T-helper 22 cell (primary cell): ENCODE measurements around the gene EXOSC5.
"Not testable (repeated sequence)": the region's sequence is repeated elsewhere in the genome, so short reads cannot be mapped to it uniquely, and the experiment has no call there.

Experiments
- DNase-seq: peaks from one replicate; pipeline ENCODE4 v3.0.0-alpha.2; 2020; ENCODE audit warnings: low read depth

The EXOSC5 gene

DNA sequence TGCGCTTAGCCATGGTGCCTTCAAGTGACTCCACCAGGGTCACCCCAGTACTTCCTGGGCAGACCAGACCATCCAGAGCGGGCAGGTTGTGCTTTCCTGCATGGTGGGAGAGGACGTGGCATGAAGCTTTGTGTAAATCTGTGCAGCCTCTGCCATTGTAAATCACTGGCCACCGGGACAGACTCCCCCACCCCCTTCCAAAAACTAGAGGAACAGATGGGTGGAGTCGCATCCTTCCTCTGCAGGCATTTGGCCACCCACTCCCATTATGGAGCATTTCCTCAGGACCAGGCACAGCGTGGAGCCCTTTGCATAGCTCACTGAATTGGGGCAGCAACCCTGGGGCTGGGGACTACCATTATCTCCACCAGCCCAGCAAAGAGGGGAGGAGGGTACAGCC lies 8.6 kb upstream of the EXOSC5 start:
- DNase-seq = no peak

DNA sequence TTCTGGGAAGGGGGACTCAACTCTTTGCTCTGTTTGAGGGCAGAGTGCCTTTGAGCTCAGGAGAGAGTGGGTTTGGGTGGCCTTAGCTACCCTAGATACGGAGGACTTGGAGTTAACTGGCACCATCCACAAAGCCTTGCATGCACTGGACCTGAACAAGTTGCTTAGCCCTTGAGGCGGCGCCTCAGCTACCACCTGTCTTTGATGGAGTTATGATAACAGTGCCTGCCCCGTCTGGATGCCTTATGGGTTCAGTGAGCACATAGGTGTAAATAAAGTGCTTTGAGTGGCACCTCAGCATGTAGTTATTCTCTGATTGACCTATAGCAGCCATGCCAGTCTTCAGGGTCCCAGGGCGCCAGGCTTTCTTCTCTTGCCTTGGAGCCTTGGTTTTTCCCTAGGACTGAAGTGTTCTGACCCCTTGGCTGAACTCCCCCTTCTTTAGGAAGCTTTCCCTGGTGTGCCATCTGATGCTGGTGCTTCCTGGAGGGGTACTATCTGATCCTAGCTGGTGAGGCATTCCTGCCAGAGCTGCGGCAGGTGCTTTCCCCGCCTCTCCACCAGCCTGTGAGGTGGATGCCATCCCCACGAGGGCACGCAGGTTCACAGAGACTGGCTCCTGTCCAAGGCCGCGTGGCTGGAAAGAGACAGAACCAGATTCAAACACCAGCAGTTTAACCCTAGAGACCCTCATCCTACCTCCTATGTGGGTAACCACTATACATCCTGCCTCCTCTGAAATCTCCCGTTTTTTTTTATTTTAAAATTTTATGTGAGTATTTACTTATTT lies 6.2 kb upstream of the EXOSC5 start:
- DNase-seq = no peak

DNA sequence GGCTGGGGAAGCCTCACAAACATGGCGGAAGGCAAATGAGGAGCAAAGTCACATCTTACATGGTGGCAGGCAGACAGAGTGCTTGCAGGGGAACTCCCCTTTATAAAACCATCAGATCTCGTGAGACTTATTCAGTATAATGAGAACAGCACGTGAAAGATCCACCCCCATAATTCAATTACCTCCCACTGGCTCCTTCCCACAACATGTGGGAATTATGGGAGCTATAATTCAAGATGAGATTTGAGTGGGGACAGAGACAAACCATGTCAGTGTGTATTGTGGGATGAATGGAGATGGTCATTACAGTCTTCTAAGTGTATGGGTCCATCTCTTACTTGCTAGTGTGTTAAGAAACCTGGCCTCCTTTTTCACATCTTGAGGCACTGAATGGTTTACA lies 4.9 kb upstream of the EXOSC5 start:
- no peak for DNase-seq

DNA sequence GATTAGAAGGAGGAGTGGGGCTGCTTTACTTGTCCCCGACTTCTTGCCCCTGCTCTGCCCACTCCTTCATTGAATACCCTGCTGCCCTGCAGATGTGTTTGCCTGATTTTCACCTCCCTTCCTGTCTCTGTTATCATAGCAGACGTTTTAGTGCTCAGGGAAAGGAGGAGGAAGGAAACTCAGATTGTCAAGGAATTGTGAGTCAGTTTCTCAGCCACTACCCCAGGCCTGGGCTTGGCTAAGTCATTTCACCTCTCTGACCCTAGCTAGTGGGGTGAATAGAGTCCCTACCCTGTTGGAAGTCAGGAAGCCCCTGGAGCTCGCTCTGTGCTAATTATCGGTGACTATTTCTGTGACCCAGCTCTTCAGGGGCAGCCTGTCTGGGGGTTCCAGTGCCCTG lies 4.3 kb upstream of the EXOSC5 start:
- no peak for DNase-seq

DNA sequence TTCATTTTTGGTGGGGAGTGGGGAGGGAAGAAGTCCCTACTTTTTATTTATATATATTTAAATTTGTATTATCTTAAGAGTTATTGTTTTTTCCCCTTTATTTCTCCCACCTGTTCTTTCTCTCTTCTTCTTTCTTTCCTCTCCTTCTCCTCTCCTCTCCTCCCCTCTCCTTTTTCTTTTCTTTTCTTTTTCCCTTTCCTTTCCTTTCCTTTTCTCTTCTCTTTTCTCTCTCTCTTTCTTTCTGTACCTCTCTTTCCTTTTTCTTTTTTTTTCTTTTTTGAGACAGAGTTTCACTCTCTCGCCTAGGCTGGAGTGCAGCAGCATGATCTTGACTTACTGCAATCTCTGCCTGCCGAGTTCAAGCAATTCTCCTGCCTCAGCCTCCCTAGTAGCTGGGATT lies 2.4 kb upstream of the EXOSC5 start:
- DNase-seq = no peak

DNA sequence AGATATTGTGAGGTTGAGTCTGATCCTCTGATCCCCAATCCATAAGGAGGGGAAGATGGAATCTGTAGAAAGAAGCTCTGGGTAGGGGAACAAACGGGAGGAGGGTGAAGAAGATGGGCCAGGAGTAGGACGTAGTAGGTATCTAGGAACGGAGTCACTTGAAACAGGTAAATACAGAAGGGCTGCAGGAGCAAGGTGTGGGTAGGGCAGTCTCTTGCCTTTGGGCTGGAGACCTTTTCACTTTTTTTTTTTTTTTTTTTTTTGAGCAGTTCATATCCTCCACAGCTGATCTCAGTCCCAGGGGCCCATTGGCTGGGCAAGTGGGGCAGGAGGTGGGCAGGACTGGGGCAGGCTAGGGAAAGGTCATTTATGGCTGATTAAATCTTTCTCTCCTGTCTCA lies 1.9 kb upstream of the EXOSC5 start:
- DNase-seq = no peak

DNA sequence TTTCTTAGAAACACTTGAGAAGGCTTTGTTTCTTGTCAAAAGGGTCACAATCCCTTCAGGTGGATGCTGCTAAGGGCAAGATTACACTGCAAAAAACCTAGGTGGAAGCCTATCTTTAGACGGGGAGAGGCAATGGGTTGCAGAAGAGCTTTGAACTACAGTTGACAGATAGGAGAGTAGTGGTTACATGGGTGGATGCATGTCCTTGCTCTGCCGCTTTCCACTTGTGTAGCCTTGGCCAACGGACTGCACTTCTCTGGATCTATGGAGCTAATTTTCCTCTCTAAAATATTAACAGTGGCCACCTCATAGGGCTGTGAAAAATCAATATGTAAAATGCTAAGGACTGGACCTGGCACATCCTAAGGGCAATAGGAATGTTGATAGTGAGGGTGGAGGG lies 1.4 kb upstream of the EXOSC5 start:
- DNase-seq = no peak

DNA sequence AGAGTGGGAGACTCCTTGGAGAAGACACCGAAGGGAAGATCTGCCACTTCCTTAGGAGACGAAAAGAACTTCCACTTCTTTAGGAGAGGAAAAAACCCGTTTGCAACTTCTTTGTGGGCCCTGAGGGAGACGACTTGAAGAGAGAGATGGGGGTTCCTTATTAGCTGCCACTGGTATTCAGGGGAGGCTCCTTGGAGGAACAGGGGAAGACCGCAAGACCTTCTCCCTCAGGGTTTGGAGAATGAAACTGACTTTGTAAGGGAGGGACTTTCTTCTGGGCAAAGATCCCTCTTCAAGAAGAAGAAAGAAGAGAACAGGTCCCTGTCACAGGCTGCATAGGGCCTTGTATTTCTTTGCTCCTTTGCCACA lies 875 bp upstream of the EXOSC5 start:
- no peak for DNase-seq

DNA sequence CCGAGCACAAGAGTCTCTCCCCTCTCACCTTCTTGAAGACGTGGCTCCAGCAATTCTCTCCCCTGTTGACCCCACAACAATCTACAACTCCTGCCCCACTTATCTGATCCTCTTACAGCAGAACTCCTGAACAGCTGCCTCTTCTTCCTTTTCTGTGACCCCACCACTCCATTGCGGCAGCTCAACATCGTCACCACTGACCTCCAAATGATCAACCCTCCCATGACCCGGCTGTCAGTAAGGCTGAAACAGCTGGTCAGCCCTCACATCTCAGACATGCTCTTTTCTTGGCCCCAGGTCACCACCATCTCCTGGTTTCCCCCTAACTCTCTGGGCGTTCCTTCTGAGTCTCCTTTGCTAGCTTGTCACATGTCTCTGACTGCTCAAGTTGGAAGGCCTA lies 1.8 kb downstream of the EXOSC5 start:
- no peak for DNase-seq

DNA sequence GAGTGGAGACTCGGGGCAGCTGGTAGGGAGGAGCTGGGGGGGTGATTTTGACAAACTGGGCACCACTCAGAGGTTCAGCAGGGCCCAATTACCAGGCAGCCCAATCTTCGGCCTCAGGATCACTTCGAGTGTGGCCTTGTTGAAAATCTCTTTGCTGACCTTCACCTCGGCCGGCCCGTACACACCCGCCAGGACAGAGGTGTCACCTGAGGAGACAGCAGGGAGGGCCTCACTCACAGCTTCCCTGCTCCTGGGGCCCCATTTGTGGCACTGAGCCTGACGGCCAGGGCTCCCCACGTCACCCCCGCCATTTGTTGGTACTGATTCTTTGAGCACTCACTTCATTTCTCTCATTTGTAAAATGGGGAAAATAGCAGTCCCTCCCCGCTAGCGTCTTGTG lies 4.4 kb downstream of the EXOSC5 start:
- no peak for DNase-seq

DNA sequence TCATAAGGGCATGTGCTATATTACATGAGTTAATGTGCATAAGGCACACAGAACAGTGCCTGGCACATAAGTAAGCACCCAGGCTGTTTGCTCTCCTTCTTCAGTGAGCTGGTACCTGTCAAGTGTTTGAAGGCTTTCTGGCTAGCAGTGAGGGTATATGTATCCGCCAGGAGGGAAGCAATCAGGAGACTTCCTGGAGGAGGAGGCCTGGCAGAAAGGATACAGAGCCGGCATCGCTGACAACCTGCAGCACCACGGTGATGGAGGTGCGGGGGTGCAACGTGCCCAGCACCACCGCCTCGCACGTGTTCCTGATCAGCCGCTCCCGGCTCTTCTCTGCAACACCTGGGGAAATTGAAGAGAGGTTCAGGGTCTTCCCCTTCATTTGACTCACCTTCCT lies 5.5 kb downstream of the EXOSC5 start:
- DNase-seq = no peak

DNA sequence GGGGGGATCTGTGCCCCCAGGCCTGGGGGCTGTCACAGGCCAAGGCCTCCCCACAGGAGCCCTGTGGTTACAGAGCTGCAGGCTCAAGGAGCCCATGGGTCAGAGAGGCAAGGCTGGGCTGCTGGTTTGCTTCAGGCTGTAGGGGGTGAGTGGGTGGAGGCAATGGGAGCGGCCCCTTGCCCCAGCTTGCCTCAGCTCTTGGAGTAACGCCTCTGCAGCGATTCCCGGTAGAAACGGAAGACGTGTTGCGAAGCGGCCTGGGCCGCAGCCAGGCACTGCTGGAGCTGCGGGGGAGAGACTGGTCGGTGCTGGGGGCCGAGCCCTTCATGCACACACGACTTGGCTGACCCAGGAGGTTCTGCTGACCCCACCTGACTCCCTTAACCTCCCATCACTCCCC lies 10.7 kb downstream of the EXOSC5 start:
- DNase-seq = no peak

DNA sequence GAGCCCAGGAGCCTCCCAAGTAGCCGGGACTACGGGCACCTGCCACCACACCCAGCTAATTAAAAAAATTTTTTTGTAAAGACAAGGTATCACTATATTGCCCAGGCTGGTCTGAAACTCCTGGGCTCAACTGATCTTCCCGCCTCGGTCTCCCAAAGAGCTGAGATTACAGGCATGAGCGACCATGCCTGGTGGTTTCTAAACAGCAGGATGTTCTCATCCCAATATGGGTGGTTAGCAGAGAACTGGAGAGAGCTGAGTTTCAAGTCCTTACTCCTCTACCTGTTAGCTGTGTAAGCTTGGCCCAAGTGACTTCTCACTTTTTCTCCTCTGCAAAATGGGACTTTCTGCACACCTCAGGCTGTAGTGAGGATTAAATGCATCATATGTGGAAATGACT lies 12.8 kb downstream of the EXOSC5 start:
- no peak for DNase-seq

DNA sequence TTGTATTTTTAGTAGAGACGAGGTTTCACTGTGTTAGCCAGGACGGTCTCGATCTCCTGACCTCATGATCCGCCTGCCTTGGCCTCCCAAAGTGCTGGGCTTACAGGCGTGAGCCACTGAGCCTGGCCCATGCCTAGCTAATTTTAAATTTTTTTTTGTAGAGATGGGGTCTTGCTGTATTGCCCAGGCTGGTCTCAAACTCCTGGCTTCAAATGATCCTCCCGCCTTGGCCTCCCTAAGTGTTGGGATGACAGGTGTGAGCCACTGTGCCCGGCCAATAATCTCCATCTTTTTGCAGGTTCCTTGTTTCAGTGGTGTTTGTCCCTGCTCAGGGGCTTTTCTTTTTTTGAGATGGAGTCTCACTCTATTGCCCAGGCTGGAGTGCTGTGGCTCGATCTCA lies 15.6 kb downstream of the EXOSC5 start:
- DNase-seq = not testable (repeated sequence)

DNA sequence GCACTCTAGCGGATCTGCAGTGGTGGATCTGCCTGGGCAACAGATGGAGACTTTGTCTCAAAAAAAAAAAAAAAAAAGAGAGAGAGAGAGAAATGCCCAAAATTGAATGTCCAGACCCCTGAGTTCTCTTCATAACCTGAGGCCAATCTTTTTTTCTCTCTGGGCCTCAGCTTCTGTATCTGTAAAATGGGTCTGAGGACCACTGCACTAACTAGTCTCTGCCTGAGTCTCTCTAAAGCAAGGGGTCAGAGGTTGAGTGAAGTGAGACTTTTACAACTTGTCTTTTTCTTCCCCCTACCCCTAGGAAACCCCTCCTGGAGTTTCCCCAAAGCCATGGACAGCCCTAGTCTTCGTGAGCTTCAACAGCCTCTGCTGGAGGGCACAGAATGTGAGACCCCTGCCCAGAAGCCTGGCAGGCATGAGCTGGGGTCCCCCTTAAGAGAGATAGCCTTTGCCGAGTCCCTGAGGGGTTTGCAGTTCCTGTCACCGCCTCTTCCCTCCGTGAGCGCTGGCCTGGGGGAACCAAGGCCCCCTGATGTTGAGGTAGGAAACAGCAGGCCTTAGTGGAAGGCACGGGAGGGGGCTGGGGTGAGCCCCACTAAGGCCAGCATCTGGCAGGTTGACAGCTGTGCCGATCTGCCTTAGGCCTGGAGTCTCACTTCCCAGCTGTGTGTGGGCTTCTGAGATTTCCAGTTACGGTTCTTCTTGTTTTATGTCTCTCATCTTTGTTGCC lies 19.0 kb downstream of the EXOSC5 start:
- no peak for DNase-seq

DNA sequence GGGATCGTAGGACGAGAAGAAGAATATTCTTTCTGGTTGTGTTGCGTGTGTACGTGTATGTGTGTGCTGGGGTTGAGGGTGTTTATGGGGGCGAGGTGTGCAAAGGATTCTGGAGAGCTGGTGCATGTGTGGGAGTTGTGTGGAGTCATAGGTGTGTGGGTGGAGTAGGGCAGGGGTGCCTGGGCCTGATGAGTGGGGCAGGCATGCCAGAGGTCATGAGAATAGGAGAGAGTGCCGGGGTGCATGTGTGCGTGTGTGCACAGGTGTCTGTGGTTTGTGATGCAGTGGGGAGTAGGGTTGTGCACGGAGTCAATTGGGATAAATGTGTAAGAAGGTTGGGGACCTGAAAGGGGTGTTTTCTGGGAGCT lies 20.2 kb downstream of the EXOSC5 start:
- DNase-seq = no peak

DNA sequence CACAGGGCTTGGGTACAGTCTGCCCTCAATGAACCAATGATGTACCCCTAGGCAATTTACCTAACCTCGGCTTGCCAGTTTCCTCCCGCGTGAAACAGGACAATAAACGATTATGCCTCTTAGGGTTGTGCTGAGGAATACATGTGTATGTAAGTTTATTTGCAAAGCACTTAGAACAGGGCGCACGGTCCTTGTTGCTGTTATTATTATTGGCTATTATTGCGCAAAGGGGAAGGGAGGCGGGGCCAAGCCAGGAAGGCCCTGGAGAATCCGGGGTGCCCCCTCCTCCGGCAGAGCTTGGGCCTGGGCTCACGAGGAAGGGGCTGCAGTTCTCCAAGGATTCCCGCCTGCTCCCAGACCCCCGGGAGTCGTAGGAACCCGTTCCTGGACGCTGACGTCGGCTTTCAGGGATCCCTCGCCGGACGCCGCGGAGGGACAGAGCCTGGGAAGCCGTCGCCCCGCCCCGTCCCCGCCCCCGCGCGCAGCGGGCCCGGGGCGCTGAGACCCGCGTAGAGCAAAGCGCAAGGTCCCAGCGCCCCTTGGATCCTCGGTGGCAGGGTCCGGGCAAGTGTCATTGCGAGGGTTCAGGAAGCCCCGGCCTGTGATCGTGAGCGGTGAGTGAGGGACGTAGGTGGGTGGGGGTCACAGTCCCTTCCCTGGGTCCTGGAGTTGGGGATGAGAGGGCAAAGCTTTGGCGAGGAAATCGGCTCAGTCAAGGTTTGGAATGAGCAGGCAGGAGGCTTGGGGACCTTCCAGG lies 20.7 kb downstream of the EXOSC5 start, which contains the start of gene TMEM91:
Gene TMEM91 (plus strand): TSS at position 293 of the 757 bp plus-strand sequence. CDS start 1,777 bp downstream, outside the sequence.
- no peak for DNase-seq

DNA sequence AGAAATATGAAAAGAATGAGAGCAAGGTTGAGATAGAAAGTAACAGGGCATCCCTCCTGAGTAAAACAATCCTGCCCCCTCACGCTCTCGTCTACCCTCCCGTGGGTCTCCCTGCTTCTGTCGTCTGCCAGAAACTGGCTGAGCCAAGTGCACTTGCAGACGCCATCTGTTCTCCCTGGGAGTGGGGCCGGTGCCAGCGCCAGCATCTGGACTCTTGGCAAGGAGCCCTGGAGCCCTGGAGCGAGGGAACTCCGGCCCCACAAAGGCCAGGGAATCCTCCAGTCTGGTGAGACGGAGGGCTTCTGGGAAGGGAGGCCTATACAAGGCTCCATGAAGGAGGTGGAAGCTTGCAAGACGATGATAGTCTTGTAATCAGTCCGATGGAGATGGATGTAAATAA lies 23.2 kb downstream of the EXOSC5 start:
- no peak for DNase-seq

DNA sequence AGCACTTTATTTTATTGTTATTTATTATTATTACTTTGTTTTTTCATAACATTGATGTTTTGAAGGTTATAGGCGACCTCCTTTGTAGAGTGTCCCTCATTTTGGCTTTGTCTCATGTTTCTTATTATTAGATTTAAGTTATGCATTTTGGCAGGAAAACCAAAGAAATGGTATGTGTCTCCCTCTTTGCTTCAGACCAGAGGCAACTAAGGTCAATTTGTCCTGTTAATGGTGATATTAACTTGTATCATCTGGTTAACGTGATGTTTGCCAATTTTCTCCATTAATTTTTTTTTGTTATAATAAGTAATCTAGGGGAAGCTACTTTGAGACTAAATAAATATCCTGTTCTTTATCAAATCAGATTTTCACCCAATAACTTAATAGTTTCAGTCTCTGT lies 24.7 kb downstream of the EXOSC5 start:
- DNase-seq = no peak

DNA sequence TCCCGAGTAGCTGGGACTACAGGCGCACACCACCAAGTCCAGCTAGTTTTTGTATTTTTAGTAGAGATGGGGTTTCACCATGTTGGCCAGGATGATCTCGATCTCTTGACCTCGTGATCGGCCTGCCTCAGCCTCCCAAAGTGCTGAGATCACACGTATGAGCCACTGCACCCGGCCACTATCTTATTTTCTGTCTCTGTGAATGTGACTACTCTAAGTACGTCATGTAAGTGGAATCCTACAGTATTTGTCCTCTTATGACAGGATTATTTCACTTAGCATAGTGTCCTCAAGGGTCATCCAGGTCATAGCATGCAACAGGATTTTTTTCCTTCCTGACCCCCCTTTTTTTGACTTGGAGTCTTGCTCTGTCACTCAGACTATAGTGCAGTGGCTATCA lies 25.6 kb downstream of the EXOSC5 start:
- no peak for DNase-seq

DNA sequence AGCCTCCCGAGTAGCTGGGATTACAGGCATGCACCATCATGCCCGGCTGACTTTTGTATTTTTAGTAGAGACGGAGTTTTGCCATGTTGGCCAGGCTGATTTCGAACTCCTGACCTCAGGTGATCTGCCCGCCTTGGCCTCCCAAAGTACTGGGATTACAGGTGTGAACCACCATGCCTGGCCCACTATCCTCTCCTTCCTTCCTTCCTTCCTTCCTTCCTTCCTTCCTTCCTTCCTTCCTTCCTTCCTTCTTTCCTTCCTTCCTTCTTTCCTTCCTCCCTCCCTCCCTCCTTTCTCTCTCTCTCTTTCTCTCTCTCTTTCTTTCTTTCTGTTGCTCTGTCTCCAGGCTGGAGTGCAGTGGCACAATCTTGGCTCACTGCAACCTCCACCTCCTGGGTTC lies 26.0 kb downstream of the EXOSC5 start:
- DNase-seq = not testable (repeated sequence)

DNA sequence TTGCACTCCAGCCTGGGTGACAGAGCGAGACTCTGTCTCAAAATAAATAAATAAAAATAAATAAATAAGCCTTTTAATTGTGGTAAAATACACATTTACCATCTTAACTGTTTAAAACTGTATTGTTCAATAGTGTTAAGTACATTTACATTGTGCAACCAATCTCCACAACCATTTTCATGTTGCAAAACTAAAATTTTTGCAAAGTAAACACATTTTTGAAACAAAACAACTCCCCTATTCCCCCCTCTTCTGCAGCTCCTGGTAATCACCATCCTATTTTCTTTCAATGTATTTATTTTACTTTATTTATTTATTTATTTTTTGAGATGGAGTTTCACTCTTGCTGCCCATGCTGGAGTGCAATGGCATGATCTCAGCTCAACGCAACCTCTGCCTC lies 27.4 kb downstream of the EXOSC5 start:
- no peak for DNase-seq

DNA sequence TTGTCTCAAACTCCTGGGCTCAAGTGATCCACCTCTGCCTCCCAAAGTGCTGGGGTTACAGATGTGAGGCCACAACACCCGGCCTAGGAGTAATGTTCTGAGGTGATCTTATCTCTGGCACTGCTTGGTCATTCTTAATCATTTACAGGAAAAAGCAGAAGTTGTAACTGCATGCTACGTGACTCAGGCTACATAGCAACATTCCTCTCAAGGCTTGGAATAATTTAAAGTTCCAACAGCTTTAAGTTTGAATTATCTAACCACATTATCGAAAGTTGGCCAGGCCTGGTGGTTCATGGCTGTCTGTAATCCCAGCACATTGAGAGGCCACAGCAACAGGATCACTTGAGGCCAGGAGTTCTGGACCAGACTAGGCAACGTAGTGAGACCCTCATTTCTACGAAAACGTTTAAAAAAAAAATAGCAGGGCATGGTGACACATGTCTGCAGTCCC lies 29.3 kb downstream of the EXOSC5 start:
- DNase-seq = no peak
